ENCODE results near the gene DIS3L2. TPM values are rescaled to one million over a fixed set of nuclear protein-coding genes. Genes with fewer than 3 reads are reported as not detected.

The DIS3L2 gene
- total RNA-seq, 1 experiment from 2014 or later: 22.7 TPM

DNA sequence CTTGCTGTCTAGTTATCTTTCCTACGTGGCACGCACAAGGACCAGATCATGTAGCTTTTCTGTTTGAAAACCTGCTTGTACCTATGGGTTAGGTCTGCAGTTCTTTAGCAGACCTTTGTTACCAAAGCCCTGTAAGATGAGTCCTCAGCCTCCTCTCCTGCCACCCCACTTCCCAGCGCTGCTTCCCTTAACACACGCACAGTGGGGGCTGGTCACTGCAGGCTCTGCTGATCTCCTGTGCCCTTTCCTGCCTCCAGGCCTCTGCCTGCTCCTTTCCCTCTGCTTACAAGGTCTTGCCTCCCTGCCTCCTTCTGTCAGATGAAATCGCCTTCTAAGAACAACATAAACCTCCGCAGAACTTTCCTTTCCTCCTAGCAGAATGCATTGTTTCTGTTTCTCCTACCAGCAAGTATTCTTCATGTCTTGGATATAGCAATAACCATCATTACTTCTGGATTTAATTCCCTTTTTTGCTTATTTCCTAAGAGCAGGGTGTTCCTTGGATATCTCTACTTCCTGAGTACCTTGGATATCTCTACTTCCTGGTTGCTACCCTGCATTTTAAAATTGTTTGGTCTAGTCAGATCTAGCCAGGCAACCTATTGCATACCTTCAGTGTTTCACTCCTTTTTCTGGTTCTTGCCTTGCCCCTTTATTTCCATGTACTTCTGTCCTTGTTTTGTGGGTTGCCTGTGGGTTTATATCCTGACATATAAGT is 257.4 kb downstream of the DIS3L2 start:
- no peaks in the 10 kb centered on the region for H3K27me3 ChIP-seq (ENCODE audit: control insufficient read depth, insufficient read depth, low read length)
- no peak for DNase-seq

DNA sequence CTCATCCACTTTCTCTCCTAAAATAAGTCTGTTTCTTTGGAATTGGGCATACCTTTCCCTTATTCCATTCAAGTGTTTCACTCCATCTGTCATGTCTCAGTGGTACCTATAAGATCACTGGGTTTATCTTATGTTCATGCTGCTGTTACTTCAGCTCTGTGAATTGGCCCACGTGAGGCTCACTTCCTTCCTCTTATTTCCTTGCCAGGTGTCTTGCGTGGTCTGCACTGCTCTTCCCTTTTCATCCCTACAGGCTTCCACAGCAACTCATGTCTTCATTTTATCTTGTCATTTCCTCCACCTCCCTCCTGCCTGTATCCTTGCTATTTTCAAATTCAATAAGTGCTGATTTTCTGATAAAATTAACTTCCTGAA is 258.0 kb downstream of the DIS3L2 start:
- Histone ChIP-seq H3K27me3 (ENCODE audit: control insufficient read depth, insufficient read depth, low read length) (no peaks in the 10 kb centered on the region), H3K4me3 (ENCODE audit: insufficient read depth, low read depth, low read length) (no peak overlapping the region), H3K36me3 (replicated peaks; ENCODE audit: control insufficient read depth, insufficient read depth, low read length) (no peaks in the 10 kb centered on the region)
- DNase-seq: no peak

More for the DNA sequence above, 257.4 kb downstream of the DIS3L2 start:
- Histone ChIP-seq H3K4me3 (ENCODE audit: insufficient read depth, low read depth, low read length) (no peak overlapping the region), H3K36me3 (replicated peaks; ENCODE audit: control insufficient read depth, insufficient read depth, low read length) (no peaks in the 10 kb centered on the region)

DNA sequence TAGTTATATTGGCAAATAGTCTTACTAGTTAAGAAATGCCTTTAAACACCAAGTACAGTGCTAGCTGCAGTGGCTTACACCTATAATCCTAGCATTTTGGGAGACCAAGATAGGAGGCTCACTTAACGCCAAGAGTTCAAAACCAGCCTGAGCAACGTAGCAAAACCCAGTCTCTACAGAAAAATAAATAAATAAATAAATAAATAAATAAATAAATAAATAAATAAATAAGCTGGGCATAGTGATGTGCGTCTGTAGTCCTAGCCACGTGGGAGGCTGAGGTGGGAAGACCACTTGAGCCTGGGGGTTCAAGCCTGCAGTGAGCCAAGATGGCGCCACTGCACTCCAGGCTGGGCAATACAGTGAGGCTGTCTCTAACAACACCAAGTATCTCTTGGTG is 258.4 kb downstream of the DIS3L2 start:
- H3K27me3 ChIP-seq (ENCODE audit: control insufficient read depth, insufficient read depth, low read length): no peaks in the 10 kb centered on the region
- DNase-seq: no peak
- H3K4me3 ChIP-seq (ENCODE audit: insufficient read depth, low read depth, low read length): no peak overlapping the region
- H3K36me3 ChIP-seq (replicated peaks; ENCODE audit: control insufficient read depth, insufficient read depth, low read length): no peaks in the 10 kb centered on the region

DNA sequence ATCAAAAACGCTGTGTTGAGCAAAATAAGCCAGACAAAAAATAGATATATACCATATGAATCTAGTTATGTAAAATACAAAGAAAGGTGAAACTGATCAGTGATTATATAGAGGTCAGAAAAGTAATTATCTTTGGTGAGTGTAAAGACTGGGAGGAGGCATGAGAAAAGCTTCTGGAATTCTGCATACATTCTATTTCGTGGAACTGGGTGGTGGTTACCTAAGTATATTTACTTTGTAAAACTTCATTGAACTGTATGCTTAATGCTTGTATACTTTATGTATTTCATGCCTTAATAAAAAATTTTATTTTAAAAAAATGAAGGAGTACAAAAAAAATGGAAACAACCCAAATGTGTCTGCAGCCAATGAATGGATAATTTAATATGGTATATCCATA is 263.9 kb downstream of the DIS3L2 start:
- H3K27me3 ChIP-seq (ENCODE audit: control insufficient read depth, insufficient read depth, low read length): no peaks in the 10 kb centered on the region
- DNase-seq: no peak
- no peaks in the 10 kb centered on the region for H3K36me3 ChIP-seq (replicated peaks; ENCODE audit: control insufficient read depth, insufficient read depth, low read length)
- no peak overlapping the region for H3K4me3 ChIP-seq (ENCODE audit: insufficient read depth, low read depth, low read length)

DNA sequence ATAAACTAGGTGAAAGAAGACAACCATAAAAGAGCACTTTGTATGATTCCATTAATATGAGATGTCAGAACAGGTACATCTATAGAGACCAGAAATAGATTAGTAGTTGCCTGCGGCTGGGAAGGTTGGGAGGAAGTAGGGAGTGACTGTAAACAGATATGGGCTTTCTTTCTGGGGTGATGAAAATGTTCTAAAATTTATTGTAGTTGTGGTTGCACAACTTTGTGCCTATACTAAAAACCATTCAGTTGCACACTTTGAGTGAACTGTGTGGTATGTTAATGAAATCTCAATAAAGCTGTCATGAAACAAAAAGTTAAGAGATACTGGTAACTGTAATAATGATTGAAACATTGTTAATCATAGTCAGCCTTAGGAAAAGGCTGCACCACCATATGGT is 264.4 kb downstream of the DIS3L2 start:
- Histone ChIP-seq H3K4me3 (ENCODE audit: insufficient read depth, low read depth, low read length) (no peak overlapping the region), H3K36me3 (replicated peaks; ENCODE audit: control insufficient read depth, insufficient read depth, low read length) (no peaks in the 10 kb centered on the region), H3K27me3 (ENCODE audit: control insufficient read depth, insufficient read depth, low read length) (no peaks in the 10 kb centered on the region)
- DNase-seq: no peak

DNA sequence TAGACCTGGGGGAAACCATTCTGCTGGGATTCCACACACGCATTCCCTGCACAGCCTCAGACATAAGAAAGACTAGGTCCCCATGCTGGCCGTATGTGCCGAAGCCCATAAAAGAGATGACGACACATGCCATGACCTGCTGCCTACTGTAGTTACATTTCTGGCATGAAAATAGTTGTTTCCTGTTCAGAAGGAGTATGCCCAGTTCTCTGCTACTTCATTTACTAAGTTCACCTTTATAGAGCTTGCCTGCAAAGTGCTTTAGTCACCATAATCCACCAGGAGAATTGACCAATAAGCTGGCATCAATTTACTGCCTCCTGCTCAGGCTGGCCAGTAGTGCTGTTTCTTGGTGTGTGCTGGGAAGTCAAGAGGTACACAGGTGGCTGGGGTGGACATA is 266.8 kb downstream of the DIS3L2 start:
- no peak for DNase-seq
- Histone ChIP-seq H3K27me3 (ENCODE audit: control insufficient read depth, insufficient read depth, low read length) (no peaks in the 10 kb centered on the region), H3K4me3 (ENCODE audit: insufficient read depth, low read depth, low read length) (no peak overlapping the region), H3K36me3 (replicated peaks; ENCODE audit: control insufficient read depth, insufficient read depth, low read length) (no peaks in the 10 kb centered on the region)

DNA sequence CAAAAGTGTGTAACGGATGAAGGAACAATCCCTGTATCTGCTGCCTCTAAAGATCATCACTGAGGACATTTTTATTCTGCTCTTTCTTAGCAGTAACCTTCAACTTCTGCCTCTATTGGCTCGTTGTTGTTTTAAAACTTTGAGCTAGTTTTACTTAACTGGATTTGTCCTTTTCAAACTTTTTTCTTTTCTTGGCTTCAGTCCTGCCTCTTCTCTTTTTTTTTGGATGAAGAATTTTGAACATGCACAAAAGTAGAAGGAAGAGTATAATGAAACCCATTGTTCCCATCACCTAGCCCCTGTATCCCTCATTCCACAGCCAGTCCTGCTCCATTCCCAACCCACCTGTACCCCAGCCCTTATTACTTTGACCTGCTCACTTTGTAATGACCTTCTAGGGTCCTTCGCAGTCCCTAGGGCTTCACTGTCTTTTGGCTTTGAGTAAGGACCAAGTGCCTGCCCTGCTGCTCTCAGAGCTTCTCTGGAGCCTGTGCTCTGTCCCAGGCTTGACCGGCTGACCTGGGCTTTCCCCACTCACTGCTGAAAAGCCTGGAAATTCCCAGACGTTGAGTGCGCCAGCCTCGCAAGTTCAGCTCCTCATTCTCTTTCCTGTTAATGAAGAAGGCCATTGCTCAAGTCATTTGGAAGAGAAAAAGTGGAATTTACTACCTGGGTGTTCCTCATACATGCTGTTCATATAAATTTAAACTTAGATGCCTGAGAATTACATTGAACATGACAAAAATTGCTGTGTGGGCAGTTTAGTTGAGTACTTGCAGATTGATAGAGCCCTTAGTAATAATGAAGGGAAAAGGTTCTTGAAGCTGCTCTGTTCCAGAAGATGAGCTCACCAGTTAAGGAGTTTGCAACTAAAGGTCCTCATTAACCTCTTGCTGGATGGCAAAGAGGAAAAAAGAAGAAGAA is 267.7 kb downstream of the DIS3L2 start:
- no peak overlapping the region for H3K4me3 ChIP-seq (ENCODE audit: insufficient read depth, low read depth, low read length)
- no peaks in the 10 kb centered on the region for H3K27me3 ChIP-seq (ENCODE audit: control insufficient read depth, insufficient read depth, low read length)
- no peaks in the 10 kb centered on the region for H3K36me3 ChIP-seq (replicated peaks; ENCODE audit: control insufficient read depth, insufficient read depth, low read length)
- DNase-seq: no peak

DNA sequence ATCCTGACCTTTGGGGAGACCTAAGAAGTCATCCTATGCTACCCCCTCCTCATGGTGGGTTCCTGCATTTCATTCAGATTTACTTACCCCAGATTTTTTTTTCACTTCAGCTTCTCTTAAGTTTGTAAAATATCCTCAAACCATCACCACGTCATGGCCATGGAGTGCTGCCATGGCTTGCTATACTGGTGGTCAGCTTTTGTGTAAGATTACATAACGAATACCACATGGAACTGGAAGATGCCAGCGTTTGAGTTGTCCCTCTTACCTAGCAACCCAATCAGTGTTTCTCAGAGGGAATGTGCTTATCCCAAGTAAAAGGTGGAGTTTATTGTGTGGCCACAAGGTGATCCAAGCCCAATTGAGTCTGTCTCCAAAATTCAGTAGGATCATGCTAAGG is 268.4 kb downstream of the DIS3L2 start:
- H3K36me3 ChIP-seq (replicated peaks; ENCODE audit: control insufficient read depth, insufficient read depth, low read length): no peaks in the 10 kb centered on the region
- H3K4me3 ChIP-seq (ENCODE audit: insufficient read depth, low read depth, low read length): no peak overlapping the region
- no peak for DNase-seq
- H3K27me3 ChIP-seq (ENCODE audit: control insufficient read depth, insufficient read depth, low read length): no peaks in the 10 kb centered on the region

DNA sequence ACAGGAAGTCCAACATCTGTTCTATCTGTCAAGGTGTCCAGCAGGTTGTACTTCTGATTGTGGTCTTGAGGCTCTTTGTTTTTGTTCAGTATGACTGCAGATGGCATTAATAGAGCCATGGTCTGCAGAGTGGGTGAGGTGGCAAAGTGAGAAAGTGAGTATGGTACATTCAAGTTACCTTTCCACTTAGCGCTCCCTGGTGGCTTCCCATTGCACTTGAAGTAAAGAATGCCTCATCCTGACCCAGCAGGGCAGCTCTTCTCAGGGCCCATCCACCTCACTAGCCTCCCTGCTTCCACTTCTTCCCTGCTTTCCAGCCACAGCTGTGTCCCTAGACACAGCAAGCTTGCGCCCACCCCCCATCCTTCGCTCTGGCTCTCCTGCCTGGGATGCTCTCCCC is 269.0 kb downstream of the DIS3L2 start:
- Histone ChIP-seq H3K36me3 (replicated peaks; ENCODE audit: control insufficient read depth, insufficient read depth, low read length) (no peaks in the 10 kb centered on the region), H3K27me3 (ENCODE audit: control insufficient read depth, insufficient read depth, low read length) (no peaks in the 10 kb centered on the region), H3K4me3 (ENCODE audit: insufficient read depth, low read depth, low read length) (no peak overlapping the region)
- peak; percentile 60 for DNase-seq

DNA sequence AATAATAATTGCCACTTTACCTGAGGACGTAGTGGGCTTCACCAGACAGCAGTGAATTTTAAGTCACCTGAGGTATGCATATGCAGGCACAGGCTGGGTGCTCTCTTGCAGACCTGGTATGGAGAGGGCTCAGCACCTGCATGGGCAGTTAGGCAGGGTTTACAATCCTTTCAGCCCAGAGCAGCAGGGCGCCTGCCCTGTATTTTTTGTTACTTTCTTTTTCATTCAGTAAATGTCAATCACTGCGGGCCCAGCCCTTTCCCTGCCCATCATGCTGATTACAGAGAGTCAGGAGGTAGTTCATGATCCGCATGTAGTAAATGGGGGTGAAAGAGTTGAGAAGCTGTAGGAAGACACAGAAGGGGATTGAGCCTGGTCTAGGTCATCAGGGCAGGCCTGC is 270.0 kb downstream of the DIS3L2 start:
- Histone ChIP-seq H3K27me3 (ENCODE audit: control insufficient read depth, insufficient read depth, low read length) (no peaks in the 10 kb centered on the region), H3K36me3 (replicated peaks; ENCODE audit: control insufficient read depth, insufficient read depth, low read length) (no peaks in the 10 kb centered on the region), H3K4me3 (ENCODE audit: insufficient read depth, low read depth, low read length) (no peak overlapping the region)
- DNase-seq: peak; percentile 68

DNA sequence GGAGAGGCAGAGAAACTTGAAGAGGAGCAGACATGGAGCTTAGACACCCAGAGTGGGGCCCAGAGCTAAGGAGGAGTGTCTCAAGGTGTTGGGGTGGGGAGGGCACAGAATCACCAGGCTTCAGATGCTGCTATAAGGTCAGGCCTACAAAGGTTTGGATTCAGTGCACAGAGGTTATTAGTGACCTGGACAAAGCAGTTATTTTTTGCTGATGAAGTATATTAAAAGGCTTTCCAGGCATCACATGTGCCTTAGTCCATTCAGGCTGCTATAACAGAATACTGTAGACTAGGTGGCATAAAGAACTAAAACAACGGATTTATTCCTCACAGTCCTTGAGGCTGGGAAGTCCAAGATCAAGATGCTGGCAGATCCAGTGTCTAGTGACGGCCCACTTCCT is 271.4 kb downstream of the DIS3L2 start:
- DNase-seq: no peak
- Histone ChIP-seq H3K4me3 (ENCODE audit: insufficient read depth, low read depth, low read length) (no peak overlapping the region), H3K36me3 (replicated peaks; ENCODE audit: control insufficient read depth, insufficient read depth, low read length) (no peaks in the 10 kb centered on the region), H3K27me3 (ENCODE audit: control insufficient read depth, insufficient read depth, low read length) (no peaks in the 10 kb centered on the region)

DNA sequence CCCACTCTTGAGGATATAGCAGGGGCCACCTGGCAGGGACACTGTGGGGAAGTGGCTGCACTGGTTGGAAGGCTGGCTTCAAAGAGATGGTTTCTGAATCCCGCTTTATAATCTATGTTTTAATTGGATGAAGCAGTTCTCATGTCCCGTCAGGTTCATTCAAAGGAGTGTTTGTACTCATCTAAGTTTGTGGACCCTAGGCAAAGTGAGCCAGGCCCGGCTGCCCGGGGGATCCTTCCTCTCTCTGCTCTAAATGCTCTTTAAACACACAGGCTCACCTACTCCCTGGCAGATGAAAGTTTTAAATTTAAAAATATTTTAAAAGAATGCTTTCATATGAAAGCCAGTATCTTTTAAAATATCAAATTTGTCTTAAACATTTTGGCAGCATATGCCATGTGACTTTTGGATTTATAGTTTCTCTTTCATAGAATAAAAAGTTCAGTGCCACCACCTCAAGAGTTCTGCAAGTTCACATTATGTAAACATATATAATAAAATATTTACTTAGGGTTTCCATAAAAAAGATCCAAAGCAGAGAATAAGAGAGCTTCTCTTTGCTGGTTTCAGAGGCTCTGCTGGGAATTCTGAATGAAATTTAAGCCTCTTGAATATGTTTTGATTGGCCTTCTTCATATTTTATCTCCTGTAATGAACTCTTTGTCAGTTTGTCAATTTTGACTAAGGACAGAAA is 273.6 kb downstream of the DIS3L2 start:
- no peaks in the 10 kb centered on the region for H3K36me3 ChIP-seq (replicated peaks; ENCODE audit: control insufficient read depth, insufficient read depth, low read length)
- DNase-seq: no peak
- no peak overlapping the region for H3K4me3 ChIP-seq (ENCODE audit: insufficient read depth, low read depth, low read length)
- no peaks in the 10 kb centered on the region for H3K27me3 ChIP-seq (ENCODE audit: control insufficient read depth, insufficient read depth, low read length)

DNA sequence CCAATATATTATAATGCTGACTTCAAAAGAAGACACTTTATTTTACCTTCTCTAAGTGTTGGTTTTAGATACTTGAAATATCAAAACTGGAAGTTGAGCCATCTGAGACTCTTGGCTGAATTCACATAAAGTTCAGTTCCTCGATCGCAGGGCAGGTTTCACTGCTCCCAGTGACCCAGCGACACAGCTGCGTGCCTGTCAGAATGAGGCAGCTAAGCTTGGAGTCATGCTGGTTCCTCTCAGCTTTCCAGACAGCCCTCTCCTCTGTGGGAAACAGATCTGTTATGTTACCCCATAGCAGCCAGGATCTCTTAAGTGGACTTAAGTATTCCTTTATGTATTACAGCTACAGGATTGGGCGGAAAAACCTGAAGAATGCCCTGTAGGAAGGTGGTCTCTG is 274.2 kb downstream of the DIS3L2 start:
- Histone ChIP-seq H3K4me3 (ENCODE audit: insufficient read depth, low read depth, low read length) (no peak overlapping the region), H3K36me3 (replicated peaks; ENCODE audit: control insufficient read depth, insufficient read depth, low read length) (no peaks in the 10 kb centered on the region), H3K27me3 (ENCODE audit: control insufficient read depth, insufficient read depth, low read length) (no peaks in the 10 kb centered on the region)
- peak; percentile 50 for DNase-seq

DNA sequence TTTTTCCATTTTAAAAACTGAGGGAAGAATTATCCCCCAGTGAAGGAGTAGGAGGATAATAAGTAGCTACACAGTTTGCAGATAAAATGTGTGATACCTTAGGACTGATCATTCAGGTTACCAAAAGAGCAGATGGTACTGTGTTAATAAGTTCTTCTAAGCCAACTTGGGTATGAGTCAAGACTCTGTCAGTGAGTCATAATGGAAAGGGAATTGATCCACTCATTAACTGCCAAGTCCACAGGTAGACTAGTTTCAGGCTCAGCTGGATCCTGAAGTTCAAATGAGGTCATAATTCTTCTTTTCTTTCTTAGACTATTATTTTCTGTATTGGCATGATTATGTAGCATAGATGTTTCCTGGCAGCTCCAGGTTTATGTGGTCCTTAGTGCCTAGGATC is 274.7 kb downstream of the DIS3L2 start:
- H3K36me3 ChIP-seq (replicated peaks; ENCODE audit: control insufficient read depth, insufficient read depth, low read length): no peaks in the 10 kb centered on the region
- no peak for DNase-seq
- no peak overlapping the region for H3K4me3 ChIP-seq (ENCODE audit: insufficient read depth, low read depth, low read length)
- H3K27me3 ChIP-seq (ENCODE audit: control insufficient read depth, insufficient read depth, low read length): no peaks in the 10 kb centered on the region

DNA sequence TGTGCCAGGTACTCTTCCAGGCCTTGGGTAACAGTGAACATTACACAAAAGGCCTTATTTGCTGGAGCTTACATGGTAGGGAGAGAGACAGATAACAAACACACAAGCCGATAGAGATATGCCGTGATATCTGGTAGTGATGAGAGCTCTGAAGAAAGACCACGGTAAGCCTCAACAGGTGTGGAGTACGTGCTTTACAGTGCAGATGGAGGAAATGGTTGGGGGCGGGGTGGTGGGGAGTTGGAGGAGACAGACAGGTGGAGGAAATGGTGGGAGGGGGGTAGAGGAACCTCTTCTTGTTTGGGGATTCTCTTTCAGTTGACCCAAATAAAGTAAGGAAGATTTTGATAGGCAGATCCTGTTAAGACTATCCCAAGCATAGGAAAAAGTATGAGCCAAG is 276.0 kb downstream of the DIS3L2 start:
- Histone ChIP-seq H3K36me3 (replicated peaks; ENCODE audit: control insufficient read depth, insufficient read depth, low read length) (no peaks in the 10 kb centered on the region), H3K27me3 (ENCODE audit: control insufficient read depth, insufficient read depth, low read length) (no peaks in the 10 kb centered on the region), H3K4me3 (ENCODE audit: insufficient read depth, low read depth, low read length) (no peak overlapping the region)
- no peak for DNase-seq

All from H7 (cell line).